Glomerular visceral epithelial cell (primary cell): Measurements from ENCODE around the gene SENP8.
"Not testable (repeated sequence)": the region's sequence is repeated elsewhere in the genome, so short reads cannot be mapped to it uniquely, and the experiment has no call there.

Source experiments
- DNase-seq: peaks from one replicate; pipeline ENCODE4 v3.0.0-alpha.2; 2016; ENCODE audit errors: extremely low spot score

SENP8 gene

DNA sequence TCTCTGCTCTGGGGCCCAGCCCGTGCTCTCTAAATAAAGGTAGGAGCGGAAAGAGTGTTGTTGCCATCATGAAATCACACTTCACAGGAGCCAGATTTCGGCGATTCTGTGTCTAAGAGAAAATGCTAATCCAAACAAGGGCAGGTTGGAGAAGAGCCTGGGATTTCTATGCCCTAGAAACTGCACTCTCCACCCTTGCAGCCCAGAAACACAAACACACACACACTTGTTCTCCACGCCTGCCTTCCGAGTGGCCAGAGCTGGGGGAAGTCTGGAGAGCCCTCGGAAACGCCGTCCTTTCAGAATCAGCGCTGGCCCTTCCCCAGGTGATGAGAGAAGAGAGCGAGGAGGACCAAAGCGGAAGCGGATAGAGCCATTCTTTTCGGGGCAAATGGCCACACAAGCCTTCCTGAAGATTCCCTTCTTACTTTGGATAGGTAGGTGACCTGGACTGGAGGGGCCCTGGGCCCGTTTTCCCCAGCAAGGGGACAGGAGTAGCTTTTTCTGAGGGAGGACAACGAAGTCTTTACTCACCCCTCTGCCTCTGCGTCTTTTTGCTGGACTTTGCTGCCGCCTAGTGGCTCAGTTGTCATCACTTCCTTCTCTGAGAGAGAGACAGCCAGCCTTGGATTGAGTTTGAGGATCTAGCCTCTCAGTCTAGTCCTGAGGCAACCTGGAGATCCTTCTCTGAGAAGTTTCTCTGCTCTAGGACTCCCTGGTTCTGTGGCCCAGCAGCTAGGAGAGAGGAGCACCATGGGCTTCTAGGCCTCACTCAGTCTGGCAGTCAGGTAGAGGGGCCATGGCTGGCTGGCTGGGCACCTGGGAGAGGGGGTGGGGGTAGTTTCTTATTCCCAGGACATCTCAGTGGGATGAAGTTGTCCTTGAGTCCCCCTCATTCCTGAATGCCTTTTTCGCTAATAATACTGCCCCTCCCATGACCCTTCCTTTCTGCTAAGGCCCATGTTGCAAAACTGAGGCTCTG, 37.7 kb downstream of the SENP8 start:
- DNase-seq, result peak; percentile 84

DNA sequence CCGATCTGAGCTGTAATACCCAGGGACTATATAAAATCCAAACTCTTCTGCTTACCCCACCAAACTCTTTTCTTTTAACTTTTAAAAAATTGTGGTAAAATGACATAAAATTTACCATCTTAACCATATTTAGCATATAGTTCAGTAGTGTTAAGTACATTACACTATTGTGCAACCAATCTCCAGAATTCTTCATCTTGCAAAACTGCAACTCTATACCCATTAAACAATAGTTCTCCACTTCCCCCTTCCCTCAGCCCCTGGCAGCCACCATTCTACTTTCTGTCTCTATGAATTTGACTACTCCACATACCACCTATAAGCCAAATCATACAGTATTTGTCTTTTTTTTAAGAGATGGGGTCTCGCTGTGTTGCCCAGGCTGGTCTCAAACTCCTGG, 38.7 kb downstream of the SENP8 start:
- DNase-seq, result no peak

DNA sequence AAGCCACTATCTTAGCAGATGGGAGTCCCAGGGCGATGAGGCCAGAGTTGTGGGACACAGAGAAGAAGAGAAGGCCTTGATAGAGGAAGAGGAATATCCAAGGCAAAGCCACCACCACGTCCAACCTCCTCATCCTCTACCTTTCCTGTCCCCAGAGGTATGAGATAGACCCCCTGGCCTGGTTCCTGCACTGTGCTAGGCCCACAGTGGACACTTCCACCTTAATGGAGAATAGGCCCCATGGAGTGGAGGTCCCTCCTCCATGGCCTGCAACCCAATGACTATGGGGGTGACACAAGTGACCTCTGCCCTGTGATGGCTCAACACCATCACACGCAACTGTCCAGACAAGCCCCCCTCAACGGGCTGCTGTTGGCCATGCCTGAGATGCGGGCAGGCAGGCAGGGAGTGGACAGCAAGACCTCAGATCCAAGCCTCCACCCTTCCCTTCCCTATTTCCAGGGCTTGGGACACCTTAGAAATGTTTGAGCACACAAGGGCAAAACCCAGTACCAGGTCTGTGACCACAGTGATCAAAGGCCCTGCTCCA, 42.6 kb downstream of the SENP8 start:
- DNase-seq, result no peak

DNA sequence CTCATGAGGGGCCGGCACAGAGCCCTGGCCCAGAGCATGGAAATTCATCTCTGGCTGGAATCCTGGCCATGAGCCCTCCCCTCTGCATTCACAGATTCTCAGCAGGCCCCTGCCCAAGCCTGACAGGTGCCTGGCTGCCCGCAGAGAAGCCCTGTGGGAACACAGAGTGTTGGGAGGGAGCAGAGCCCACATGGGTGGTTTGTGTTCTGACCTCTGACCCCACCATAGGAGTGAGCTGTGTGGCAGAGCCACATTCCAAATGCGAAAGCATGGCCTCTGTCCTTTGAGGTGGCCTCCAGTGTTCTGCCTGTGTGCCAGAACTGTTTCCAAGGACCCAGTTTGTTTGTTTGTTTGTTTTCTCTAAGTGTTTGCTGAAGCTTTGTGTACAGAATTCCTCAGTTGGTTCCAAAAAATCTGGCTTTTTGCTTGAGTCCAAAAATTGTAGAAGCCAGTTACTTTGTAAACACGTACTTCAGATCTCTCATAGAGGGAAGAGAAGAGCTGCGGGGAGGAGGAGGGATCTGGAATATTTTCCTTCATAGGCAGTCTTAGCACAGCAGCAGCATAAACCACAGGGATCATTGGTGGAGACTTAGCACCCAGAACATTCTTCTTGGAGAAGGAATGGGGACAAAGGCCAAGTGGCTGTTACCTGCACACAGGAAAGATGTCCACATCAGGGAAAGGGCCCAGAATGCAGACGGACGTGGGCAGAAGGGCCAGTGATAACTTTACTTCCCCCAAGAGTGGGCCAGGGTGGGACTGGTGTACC, 43.3 kb downstream of the SENP8 start:
- DNase-seq, result no peak

GRCh38 chr15:72162569-72162968, 44.4 kb downstream of the SENP8 start:
- DNase-seq, result no peak

DNA sequence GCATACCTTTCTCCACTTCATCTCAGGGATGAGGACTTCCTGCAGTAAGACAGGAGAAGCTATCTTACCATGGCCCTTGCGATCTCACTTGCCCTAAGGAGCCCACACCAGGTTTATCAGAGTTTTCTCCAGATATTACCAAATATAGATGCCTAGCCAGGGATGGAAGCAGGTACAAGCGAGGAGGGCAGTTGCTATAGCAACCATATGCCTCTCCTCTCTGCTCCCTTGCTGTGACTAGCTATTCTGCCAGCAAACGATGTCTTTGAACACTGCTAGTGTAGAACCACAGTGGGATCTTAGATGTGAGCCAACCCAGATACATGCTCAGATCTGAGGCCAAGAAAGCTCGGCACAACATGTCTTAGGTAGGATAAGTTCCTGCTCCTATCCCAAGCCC, 45.5 kb downstream of the SENP8 start:
- no peak for DNase-seq

DNA sequence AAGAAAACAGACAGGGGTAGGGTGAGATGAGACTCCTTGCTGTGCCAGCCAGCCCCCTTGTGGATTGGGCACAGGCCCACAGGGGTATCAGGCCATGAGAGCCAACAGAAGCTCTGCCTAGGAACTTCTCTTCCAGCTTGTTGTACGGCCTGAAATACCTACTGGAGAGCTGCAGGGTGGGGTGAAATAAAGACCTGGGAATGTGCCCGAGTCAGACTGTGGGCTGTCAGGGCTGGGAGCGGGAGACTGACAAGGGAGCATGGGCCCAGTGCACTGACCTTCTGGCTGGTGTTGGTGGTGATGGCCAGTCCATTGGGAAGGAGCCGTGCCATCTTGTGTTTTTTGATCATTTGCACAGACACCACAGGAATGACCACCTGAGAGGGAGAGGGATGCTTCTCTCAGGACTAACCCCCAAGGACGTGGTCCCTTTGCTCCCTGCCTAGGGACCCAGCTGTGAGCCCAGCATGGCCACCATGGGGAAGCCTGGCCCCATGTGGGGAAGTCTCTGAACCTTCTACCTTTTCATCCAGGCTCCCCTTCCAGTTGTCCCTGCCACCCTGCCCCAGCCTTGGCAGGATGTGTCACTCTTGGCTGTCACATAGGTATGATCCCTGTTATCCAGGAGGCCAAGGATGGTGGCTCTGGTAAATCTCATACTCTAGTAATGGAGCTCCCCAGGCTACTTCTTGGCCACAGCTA, 48.7 kb downstream of the SENP8 start:
- no peak for DNase-seq

DNA sequence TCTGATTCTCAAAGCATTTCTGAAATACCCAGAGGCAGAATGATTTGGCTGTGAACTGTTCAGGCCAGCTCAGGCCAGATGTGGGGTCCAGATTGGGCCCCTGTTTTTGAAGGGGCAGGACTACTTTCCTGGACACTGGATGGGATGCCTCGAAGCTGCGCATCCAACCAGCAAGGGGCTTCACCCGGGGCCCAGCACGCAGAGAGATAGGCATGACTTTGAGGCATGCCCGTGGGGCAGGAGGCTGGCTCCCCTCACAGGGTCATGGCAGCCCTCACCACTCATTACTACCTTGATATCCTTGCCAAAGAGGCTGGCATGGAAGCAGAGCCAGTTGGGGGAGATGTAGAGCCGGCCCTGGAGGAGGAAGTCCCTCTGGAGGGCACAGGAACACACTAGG, 49.2 kb downstream of the SENP8 start:
- DNase-seq, result no peak

DNA sequence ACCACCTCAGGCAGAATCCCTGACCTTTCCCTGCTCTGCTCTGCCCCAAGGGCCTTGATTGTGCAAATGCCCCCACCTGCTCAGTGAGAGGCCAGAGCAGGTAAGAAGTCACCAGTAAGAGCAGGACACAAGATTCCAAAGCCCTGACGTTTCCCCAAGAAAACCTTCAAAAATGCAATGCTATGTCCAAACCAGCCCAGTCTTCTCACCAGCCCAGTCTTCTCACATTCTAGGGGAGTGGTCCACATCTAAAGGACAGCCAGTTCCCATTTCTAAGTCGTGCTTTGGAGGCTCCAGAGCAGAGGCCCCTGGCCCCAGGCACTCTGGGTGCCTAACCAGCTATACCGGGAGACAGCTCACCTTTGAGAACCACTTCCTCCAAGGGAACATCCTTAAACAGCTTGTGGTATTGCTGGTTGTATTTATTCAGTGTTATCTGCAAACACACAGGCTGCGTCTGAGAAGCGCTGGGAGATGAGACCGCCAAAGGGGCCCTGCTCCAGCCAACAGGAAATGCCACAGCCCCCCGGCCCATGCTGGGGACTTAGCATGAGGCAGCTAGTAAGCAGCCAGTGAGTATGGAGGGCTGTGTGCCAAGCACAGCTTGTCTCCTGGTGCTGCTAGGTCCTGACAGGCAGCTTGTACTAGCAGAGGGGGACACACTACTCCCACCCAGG, 50.1 kb downstream of the SENP8 start:
- no peak for DNase-seq

DNA sequence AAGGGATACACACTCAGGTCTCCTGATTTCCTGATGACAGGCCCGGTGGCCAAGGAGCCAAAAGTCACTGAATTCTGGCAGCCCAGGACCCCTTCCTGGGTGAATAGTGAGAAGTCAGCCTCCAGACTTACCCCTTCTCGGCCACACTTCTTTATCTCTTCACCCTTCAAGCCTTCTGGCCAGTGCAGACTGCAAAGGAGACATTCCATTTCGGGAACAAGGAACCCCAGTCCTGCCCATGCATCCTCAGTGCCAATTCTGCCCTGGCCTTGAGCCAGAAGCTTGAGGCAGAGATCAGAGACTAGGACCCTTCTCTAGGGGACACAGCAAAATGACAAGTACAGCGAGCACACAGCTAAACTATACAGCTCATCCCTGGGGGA, 50.6 kb downstream of the SENP8 start:
- DNase-seq, result no peak

DNA sequence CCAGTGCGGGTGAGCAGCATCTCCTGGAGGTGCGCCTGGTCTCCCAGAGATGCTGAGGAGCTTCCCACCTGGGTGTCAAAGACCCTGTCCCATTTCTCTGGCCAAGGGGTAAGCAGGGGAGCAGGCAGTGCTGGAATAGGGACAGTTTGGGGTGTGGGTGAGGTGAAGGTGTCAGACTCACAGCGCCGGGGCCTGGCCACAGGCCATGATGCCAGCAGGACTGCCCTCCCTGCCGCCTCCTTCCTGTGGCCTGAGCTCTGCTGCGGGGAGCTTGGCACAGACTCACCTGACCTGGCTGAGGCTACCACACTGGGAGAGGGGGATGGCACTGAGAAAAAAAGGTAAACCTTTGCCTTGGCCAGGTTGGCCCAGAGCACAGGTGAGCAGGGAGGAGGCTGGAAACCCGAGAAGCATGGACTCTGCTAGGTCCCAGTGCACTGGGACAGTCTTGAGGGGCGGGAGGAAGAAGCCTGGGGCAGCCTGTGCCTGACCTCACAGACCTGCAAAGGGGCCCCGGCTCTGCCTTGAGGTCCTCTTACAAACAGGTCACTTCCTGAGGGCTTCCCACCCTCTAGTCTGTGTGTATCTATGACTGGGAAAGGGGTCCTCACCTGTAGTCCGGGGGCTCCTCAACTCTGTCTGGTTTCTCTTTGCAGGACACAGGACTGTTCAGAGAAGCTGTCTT, 51.2 kb downstream of the SENP8 start:
- no peak for DNase-seq

GRCh38 chr15:72169921-72170611, 51.9 kb downstream of the SENP8 start:
- no peak for DNase-seq

- DNase-seq, result no peak
These were observed 52.5 kb downstream of the SENP8 start for GRCh38 chr15:72170691-72171090.

DNA sequence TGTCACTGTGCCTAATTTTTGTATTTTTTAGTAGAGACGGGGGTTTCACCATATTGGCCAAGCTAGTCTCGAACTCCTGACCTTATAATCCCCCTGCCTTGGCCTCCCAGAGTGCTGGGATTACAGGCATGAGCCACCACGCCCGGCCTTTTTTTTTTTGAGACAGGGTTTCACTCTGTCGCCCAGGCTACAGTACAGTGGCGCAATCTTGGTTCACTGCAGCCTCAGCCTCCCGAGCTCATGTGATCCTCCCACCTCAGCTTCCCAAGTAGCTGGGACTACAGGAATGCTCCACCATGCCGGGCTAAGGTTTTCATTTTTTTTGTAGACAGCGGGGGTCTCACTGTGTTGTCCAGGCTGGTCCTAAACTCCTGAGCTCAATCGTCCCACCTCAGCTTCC, 53.8 kb downstream of the SENP8 start:
- not testable (repeated sequence) for DNase-seq

DNA sequence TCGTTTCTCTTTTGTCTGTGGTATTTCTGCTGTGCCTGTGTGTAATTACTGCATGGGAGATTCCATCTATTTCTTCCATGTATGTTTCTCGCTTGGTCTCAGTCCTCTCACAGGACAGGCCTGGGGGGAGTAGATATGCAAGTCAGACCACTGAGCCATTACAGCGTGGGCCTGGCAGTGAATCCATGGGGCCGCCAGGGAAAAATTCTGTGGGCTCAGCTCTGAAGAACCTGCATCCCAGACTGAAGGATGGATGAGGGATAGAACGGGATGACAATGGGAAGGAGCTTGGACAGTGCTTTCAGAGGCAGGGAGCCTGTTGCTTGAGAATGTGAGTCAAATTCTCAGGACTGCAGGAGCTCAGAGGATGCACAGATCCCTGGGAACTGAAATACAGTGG, 54.6 kb downstream of the SENP8 start:
- no peak for DNase-seq

DNA sequence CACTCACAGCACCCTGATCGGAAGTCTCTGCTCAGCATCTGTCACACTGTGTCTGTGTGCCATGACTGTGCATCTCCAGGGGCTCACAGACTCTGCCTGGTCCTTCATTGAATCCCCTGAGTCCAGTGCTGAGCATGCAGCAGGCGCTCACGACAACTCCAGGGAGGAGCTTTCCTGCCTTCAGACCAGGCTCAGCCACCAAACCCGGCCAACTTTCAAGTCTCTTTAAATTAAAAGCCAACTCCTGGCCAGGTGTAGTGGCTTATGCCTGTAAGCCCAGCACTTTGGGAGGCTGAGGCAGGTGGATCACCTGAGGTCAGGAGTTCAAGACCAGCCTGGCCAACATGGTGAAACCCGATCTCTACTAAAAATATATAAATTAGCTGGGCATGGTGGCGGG, 55.2 kb downstream of the SENP8 start:
- DNase-seq, result no peak

DNA sequence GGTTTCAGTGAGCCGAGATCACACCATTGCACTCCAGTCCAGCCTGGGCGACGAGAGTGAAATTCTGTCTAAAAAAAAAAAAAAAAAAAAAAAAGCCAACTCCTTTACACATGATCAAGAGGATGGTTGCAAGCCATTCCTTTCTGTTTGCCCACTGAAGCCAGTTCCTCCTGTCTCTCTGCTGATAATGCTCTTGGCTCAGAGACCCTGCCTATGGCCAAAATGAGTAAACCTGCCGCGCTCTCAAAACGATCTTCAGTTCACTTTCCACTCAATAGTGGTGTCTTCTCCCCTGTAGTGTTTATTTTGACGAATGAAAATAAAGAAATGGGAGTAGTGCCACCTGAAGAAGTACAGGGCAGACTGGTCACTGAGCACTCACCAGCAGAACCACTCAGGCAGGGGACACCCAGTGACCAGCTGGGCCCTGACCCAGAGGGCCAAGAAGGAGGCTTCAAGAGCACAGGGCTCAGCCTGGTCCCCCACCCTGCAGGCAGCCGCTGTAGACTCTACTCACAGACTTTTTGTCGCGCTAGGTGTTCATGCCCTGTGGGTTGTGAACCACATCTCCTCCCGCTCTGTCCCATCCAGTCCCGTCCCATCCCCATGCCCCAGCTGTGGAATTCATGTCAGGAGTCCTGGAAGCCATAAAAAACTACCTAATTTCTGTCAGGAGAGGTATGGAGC, 55.8 kb downstream of the SENP8 start:
- DNase-seq, result no peak

GRCh38 chr15:72174551-72175165, 56.5 kb downstream of the SENP8 start:
- DNase-seq, result no peak
